ENCODE results near the gene SNX32. TPM values are rescaled to one million over a fixed set of nuclear protein-coding genes. Genes with fewer than 3 reads are reported as not detected.
A peak's percentile ranks its signal among the peaks of the same experiment; 100 is the strongest.

The SNX32 gene
- 2.6 TPM for total RNA-seq

GRCh38 chr11:65833297-65834030 lies at the start of gene SNX32:
TSS of gene SNX32 (plus strand) at chr11:65833963. CDS start at chr11:65834066, 103 bp downstream.
- peak; percentile 96 for DNase-seq (ENCODE audit: low spot score)

GRCh38 chr11:65785319-65786007 lies 48.3 kb upstream of the SNX32 start:
- no peak for DNase-seq (ENCODE audit: low spot score)

- DNase-seq (ENCODE audit: low spot score) = no peak
Measured at GRCh38 chr11:65786008-65786785, 47.6 kb upstream of the SNX32 start.

GRCh38 chr11:65786786-65787636 lies 46.8 kb upstream of the SNX32 start, which contains the start of gene OVOL1:
TSS of gene OVOL1 (plus strand) at chr11:65787063. CDS start at chr11:65787374, 311 bp downstream.
- DNase-seq (ENCODE audit: low spot score) = peak; percentile 88

- DNase-seq (ENCODE audit: low spot score) = no peak
Measured at GRCh38 chr11:65787649-65788622, 45.8 kb upstream of the SNX32 start.

GRCh38 chr11:65788821-65789220 lies 44.9 kb upstream of the SNX32 start:
- DNase-seq (ENCODE audit: low spot score) = no peak

GRCh38 chr11:65789230-65790103 lies 44.3 kb upstream of the SNX32 start:
- DNase-seq (ENCODE audit: low spot score) = no peak

- no peak for DNase-seq (ENCODE audit: low spot score)
Measured at GRCh38 chr11:65790104-65790901, 43.5 kb upstream of the SNX32 start.

- no peak for DNase-seq (ENCODE audit: low spot score)
Measured at GRCh38 chr11:65790902-65791650, 42.7 kb upstream of the SNX32 start.

- DNase-seq (ENCODE audit: low spot score) = peak; percentile 86
Measured at GRCh38 chr11:65791719-65792213, 42.0 kb upstream of the SNX32 start.

- no peak for DNase-seq (ENCODE audit: low spot score)
Measured at GRCh38 chr11:65792456-65792855, 41.3 kb upstream of the SNX32 start.

GRCh38 chr11:65793144-65793581 lies 40.6 kb upstream of the SNX32 start:
- peak; percentile 87 for DNase-seq (ENCODE audit: low spot score)

GRCh38 chr11:65793625-65794400 lies 40.0 kb upstream of the SNX32 start:
- DNase-seq (ENCODE audit: low spot score) = no peak

GRCh38 chr11:65794570-65795510 lies 38.9 kb upstream of the SNX32 start:
- no peak for DNase-seq (ENCODE audit: low spot score)
